Embryonic facial prominence (tissue), 1 donor: ENCODE measurements around the gene SLC25A11.

Experiments used
- DNase-seq: peaks from one replicate; pipeline ENCODE4 v3.0.0-alpha.2; 2016; ENCODE audit errors: extremely low spot score

SLC25A11 gene

DNA sequence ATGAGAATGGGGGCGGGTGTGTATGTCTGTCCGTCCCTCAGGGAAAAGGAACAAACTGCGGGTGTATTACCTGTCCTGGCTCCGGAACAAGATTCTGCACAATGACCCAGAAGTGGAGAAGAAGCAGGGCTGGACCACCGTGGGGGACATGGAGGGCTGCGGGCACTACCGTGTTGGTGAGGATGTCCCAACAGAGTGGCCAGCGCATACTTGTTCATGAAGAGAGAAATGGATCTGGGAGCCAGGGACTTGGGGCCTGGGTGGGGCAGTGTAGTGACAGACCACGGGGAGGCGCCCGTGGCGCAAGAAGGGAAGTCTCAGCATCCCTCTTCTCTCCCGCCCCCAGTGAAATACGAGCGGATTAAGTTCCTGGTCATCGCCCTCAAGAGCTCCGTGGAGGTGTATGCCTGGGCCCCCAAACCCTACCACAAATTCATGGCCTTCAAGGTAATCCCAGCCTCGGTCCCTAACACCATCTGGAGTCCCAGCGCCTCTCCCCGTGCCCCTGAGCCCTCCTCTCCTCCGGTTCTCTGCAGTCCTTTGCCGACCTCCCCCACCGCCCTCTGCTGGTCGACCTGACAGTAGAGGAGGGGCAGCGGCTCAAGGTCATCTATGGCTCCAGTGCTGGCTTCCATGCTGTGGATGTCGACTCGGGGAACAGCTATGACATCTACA is 44.1 kb downstream of the SLC25A11 start:
- DNase-seq = no peak

DNA sequence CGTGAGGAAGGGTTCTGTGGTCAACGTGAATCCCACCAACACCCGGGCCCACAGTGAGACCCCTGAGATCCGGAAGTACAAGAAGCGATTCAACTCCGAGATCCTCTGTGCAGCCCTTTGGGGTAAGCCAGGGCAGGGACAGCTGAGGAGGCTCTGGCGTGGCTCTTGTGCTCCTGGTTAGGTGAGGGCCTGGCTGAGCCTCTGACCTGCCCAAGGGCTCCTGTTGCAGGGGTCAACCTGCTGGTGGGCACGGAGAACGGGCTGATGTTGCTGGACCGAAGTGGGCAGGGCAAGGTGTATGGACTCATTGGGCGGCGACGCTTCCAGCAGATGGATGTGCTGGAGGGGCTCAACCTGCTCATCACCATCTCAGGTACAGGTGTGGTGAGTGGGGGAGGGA is 44.7 kb downstream of the SLC25A11 start:
- no peak for DNase-seq

DNA sequence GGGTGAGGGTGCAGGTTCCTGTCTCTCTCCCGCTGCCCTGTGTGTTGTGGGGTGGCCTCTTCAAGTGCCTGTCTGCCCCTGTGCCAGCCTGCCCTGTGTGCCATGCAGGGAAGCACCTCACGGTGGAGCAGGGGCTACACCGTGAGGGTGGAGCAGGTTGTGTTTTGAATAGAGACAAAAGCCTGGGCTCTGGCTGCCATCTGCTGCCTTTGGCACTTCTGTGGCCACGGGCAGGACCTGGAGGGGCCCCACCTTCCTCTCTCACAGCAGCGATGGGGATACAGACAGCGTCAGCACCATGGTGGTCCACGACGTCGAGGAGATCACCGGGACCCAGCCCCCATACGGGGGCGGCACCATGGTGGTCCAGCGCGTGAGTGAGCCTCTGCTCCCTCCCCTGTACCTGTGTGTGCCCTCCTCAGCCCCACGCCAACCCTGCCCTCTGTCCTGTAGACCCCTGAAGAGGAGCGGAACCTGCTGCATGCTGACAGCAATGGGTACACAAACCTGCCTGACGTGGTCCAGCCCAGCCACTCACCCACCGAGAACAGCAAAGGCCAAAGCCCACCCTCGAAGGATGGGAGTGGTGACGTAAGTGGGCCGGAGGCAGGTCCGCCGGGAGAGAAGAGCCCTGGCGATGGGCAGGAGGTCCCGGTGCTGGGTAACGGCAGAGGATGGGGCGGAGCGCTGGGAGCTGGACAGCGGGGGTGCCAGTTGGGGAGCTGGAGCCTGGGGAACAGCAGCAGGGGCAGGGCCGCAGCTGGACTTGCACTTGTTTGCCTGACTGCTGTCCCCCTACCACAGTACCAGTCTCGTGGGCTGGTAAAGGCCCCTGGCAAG is 45.9 kb downstream of the SLC25A11 start:
- DNase-seq = no peak

DNA sequence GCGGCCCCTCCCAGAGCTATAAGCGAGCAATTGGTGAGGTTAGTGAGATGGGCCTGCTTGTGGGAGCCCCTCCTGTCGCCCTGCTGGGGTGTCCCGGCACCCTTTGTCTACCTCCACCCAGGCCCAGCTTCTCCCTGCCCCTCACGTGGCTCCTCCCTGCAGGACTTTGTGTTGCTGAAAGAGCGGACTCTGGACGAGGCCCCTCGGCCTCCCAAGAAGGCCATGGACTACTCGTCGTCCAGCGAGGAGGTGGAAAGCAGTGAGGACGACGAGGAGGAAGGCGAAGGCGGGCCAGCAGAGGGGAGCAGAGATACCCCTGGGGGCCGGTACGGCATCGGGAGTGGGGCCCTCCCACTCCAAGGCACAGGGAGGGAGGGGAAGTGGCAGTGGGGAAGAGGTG is 46.6 kb downstream of the SLC25A11 start:
- no peak for DNase-seq

DNA sequence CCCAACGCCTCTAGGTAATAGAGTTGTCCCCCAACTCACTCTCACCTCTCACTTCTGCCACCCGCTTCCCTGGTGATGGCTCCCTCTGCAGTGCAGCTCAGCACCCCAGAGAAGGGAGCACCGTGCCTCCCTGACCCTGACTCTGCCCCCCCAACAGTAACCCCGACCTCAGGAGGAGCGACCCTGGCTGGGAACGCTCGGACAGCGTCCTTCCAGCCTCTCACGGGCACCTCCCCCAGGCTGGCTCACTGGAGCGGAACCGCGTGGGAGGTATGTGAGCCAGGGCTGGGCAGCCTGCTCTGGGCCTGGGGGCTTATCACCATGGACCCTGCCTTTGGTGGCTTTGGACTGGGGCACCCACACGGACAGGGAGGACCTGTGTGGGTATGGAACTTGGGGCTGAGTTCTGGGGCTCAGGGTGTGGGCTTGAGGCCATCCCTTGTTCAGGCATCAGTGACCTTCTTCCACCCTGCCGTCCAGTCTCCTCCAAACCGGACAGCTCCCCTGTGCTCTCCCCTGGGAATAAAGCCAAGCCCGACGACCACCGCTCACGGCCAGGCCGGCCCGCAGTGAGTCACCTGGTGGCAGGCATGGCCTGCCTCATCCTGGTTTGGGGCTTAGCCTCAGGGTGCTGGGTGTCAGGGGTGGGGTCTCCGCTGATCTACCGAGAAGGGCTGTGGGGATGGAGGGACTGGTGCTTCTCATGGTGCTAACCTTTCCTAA is 47.2 kb downstream of the SLC25A11 start:
- DNase-seq = no peak

DNA sequence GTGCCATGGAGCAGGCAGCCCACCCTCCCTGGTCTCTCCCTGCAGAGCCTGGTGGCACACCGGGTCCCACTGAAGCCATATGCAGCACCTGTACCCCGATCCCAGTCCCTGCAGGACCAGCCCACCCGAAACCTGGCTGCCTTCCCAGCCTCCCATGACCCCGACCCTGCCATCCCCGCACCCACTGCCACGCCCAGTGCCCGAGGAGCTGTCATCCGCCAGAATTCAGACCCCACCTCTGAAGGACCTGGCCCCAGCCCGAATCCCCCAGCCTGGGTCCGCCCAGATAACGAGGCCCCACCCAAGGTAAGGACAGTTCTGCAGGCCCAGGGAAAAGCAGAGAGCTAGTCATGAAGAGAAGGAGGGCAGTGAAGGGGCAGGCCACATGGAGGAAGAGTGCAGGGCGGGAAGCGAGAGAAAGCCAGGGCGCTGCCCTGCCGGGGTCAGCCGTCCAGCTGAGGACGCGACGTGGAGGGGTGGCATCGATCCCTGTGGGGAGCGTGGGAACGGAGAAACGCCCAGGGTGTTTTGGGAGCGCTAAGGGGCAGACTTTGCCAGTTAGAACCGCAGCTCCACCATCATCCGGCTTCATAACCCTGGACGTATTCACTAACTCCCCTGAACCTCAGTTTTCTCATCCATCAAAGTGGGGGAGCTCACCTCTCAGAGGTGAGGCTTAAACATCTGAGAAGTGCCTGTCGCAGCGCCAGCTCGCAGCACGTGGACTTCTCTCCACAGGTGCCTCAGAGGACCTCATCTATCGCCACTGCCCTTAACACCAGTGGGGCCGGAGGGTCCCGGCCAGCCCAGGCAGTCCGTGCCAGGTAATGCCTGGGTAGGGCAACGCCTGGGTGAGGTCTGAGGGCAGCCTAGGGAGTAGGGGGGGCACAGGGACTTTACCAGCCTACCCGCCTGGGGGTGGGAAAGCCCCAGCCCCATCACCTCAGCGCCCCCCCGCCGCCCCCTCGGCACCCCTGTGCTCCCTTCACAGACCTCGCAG is 48.1 kb downstream of the SLC25A11 start:
- no peak for DNase-seq

DNA sequence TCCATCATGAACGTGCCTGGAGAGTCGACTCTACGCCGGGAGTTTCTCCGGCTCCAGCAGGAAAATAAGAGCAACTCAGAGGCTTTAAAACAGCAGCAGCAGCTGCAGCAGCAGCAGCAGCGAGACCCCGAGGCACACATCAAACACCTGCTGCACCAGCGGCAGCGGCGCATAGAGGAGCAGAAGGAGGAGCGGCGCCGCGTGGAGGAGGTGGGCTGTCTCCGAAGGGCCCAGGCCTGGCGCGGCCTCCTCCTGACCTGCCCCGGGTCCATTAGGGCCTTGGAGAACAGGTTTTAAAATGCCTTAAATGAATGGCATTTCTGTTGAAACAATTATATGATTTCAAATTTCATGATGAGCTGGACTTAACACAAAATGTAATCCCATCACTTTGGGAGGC is 52.3 kb downstream of the SLC25A11 start:
- no peak for DNase-seq
